WTC11 (cell line): ENCODE measurements around the gene ZNF3. TPM values are rescaled to one million over a fixed set of nuclear protein-coding genes. Genes with fewer than 3 reads are reported as not detected.

Experiments
- ATAC-seq: fragments of 200-7000 bp; cut with Tn5 transposase; 2 replicates; pipeline ENCODE4 v1.10.0; 2021; ENCODE audit warnings: mild to moderate bottlenecking, moderate library complexity
- CTCF ChIA-PET: fragments of 300-600 bp; sonication (Branson Sonifier 250); formaldehyde crosslinking; loops from one replicate; lab custom pipeline; 2021; ENCODE audit warnings: antibody characterized with exemption; lab: Charles Lee
- POLR2A ChIA-PET: fragments of 350-600 bp; sonication (Branson Sonifier 250); formaldehyde crosslinking; loops from one replicate; lab custom pipeline; 2021; ENCODE audit warnings: antibody characterized with exemption; lab: Charles Lee
- DNase-seq: peaks from one replicate; pipeline ENCODE4 v3.0.0; 2021; ENCODE audit warnings: low spot score
- H3K27ac Mint-ChIP-seq: 2 replicates; pipeline ENCODE4 v1.8.0; 2021; ENCODE audit warnings: mixed read lengths
- H3K27me3 Mint-ChIP-seq: 2 replicates; pipeline ENCODE4 v1.8.0; 2021; ENCODE audit warnings: low read depth, mild to moderate bottlenecking, moderate library complexity, mixed read lengths
- H3K36me3 Mint-ChIP-seq: 2 replicates; pipeline ENCODE4 v1.8.0; 2021; ENCODE audit warnings: mixed read lengths
- H3K4me1 Mint-ChIP-seq: 2 replicates; pipeline ENCODE4 v1.8.0; 2022; ENCODE audit warnings: mixed read lengths
- H3K4me3 Mint-ChIP-seq: 2 replicates; pipeline ENCODE4 v1.8.0; 2021; ENCODE audit warnings: mild to moderate bottlenecking, moderate library complexity, mixed read lengths
- H3K9me3 Mint-ChIP-seq: 2 replicates; pipeline ENCODE4 v1.8.0; 2021; ENCODE audit warnings: mixed read lengths
- ELF4 ChIP-seq: sonication (generic); formaldehyde crosslinking; IDR thresholded peaks from 2 replicates; pipeline ENCODE4 v1.8.1; 2022; ENCODE audit warnings: low read depth, mild to moderate bottlenecking, moderate library complexity, missing genetic modification reagents
- FOXP1 ChIP-seq: sonication (generic); formaldehyde crosslinking; IDR thresholded peaks from 2 replicates; pipeline ENCODE4 v1.8.0; 2022; ENCODE audit warnings: missing genetic modification reagents, mild to moderate bottlenecking, moderate library complexity, borderline replicate concordance
- HMGA2 ChIP-seq: fragments of 250-450 bp; sonication (Bioruptor Pico); IDR thresholded peaks from 2 replicates; pipeline ENCODE4 v1.4.0; 2021; ENCODE audit warnings: mild to moderate bottlenecking, moderate library complexity
- MXD4 ChIP-seq: fragments of 250-450 bp; sonication (Bioruptor Pico); IDR thresholded peaks from 2 replicates; pipeline ENCODE4 v1.8.0; 2021; ENCODE audit warnings: mild to moderate bottlenecking, moderate library complexity, borderline replicate concordance
- NR2C2 ChIP-seq: sonication (generic); formaldehyde crosslinking; IDR thresholded peaks from 2 replicates; pipeline ENCODE4 v1.8.0; 2022; ENCODE audit warnings: mild to moderate bottlenecking, missing genetic modification reagents
- OVOL2 ChIP-seq: fragments of 250-450 bp; sonication (Bioruptor Pico); IDR thresholded peaks from 2 replicates; pipeline ENCODE4 v1.9.0; 2021; ENCODE audit warnings: mild to moderate bottlenecking, borderline replicate concordance
- RELA ChIP-seq: sonication (generic); formaldehyde crosslinking; IDR thresholded peaks from 2 replicates; pipeline ENCODE4 v1.8.1; 2022; ENCODE audit warnings: missing genetic modification reagents, mild to moderate bottlenecking, borderline replicate concordance
- SP1 ChIP-seq: sonication (generic); formaldehyde crosslinking; conservative IDR thresholded peaks from 2 replicates; pipeline ENCODE4 v1.8.1; 2022; ENCODE audit warnings: missing genetic modification reagents
- ZNF219 ChIP-seq: sonication (generic); formaldehyde crosslinking; IDR thresholded peaks from 2 replicates; pipeline ENCODE4 v1.8.0; 2023; ENCODE audit warnings: missing genetic modification reagents, mild to moderate bottlenecking, borderline replicate concordance
- ZNF317 ChIP-seq: sonication (generic); formaldehyde crosslinking; IDR thresholded peaks from 2 replicates; pipeline ENCODE4 v1.8.1; 2023; ENCODE audit warnings: low read depth, mild to moderate bottlenecking, moderate library complexity, missing genetic modification reagents, borderline replicate concordance
- ZNF396 ChIP-seq: fragments of 250-450 bp; sonication (Bioruptor Pico); IDR thresholded peaks from 2 replicates; pipeline ENCODE4 v1.8.0; 2021; ENCODE audit warnings: mild to moderate bottlenecking, moderate library complexity, borderline replicate concordance
- total RNA-seq: library from RNA; stranded (reverse); gene quantifications from 3 replicates; pipeline ENCODE4 v1.2.3, GENCODE V29; 2021
- TF ChIP-seq, protein P1 (sequence below): fragments of 250-450 bp; sonication (Bioruptor Pico); IDR thresholded peaks from 2 replicates; pipeline ENCODE4 v1.9.0; 2021; ENCODE audit warnings: mild to moderate bottlenecking, borderline replicate concordance
- TF ChIP-seq, protein P2 (sequence below): sonication (generic); formaldehyde crosslinking; IDR thresholded peaks from 2 replicates; pipeline ENCODE4 v1.8.0; 2023; ENCODE audit warnings: mild to moderate bottlenecking, missing genetic modification reagents
- TF ChIP-seq, protein P3 (sequence below): fragments of 250-450 bp; sonication (Bioruptor Pico); IDR thresholded peaks from 2 replicates; pipeline ENCODE4 v1.9.0; 2021; ENCODE audit warnings: mild to moderate bottlenecking
- TF ChIP-seq, protein P4 (sequence below): sonication (generic); formaldehyde crosslinking; IDR thresholded peaks from 2 replicates; pipeline ENCODE4 v1.8.1; 2023; ENCODE audit warnings: mild to moderate bottlenecking, missing genetic modification reagents, moderate library complexity
- TF ChIP-seq, protein P5 (sequence below): sonication (generic); formaldehyde crosslinking; IDR thresholded peaks from 2 replicates; pipeline ENCODE4 v1.8.0; 2023; ENCODE audit warnings: missing genetic modification reagents
- TF ChIP-seq, protein P6 (sequence below): fragments of 250-450 bp; sonication (Bioruptor Pico); conservative IDR thresholded peaks from 2 replicates; pipeline ENCODE4 v1.9.0; 2021; ENCODE audit warnings: mild to moderate bottlenecking
- TF ChIP-seq, protein P7 (sequence below): sonication (generic); formaldehyde crosslinking; IDR thresholded peaks from 2 replicates; pipeline ENCODE4 v1.8.0; 2022; ENCODE audit warnings: mild to moderate bottlenecking, missing genetic modification reagents
- TF ChIP-seq, protein P8 (sequence below): fragments of 250-450 bp; sonication (Bioruptor Pico); IDR thresholded peaks from 2 replicates; pipeline ENCODE4 v1.8.0; 2021; ENCODE audit warnings: mild to moderate bottlenecking

Gene ZNF3
- total RNA-seq, 1 experiment from 2014 or later, result 48.3 TPM

DNA sequence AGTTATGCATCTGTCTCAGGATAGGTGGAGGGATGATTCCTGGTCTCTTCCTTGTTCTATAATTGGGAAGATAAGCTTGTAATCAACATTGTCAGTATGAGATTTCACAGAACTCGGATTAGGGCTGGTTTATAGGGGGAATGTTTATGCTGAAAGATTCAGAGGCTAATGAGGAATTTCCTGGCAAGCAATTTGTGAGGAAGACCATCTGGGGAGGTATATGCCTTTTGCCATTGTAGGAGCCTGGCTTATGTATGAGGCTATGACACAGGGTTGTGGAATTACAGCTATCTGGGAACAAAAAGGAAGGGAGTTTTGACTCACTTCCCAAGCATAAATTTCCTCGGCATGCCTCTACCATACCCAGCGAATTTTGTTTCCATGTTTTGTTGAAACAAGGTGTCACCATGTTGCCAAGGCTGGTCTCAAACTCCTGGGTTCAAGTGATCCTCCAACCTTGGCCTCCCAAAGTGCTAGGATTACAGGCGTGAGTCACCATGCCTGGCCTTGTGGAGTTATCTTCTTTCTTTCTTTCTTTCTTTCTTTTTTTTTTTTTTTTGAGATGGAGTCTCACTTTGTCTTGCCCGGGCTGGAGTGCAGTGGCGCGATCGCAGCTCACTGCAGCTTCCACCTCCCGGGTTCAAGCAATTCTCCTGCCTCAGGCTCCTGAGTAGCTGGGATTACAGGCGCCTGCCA, 5.7 kb upstream of the ZNF3 start:
- ChIA-PET POLR2A (interaction anchor here (0.6 to 6.2 kb wide), 2 partner anchors 14 to 51 kb away, joined by 3 to 41 read pairs; partner anchors contain the start of genes AP4M1 and MCM7), CTCF (no interaction called here)
- no peak for TF ChIP-seq ZNF219 (CRISPR knock-in tag)
- TF ChIP-seq, protein P1, sequence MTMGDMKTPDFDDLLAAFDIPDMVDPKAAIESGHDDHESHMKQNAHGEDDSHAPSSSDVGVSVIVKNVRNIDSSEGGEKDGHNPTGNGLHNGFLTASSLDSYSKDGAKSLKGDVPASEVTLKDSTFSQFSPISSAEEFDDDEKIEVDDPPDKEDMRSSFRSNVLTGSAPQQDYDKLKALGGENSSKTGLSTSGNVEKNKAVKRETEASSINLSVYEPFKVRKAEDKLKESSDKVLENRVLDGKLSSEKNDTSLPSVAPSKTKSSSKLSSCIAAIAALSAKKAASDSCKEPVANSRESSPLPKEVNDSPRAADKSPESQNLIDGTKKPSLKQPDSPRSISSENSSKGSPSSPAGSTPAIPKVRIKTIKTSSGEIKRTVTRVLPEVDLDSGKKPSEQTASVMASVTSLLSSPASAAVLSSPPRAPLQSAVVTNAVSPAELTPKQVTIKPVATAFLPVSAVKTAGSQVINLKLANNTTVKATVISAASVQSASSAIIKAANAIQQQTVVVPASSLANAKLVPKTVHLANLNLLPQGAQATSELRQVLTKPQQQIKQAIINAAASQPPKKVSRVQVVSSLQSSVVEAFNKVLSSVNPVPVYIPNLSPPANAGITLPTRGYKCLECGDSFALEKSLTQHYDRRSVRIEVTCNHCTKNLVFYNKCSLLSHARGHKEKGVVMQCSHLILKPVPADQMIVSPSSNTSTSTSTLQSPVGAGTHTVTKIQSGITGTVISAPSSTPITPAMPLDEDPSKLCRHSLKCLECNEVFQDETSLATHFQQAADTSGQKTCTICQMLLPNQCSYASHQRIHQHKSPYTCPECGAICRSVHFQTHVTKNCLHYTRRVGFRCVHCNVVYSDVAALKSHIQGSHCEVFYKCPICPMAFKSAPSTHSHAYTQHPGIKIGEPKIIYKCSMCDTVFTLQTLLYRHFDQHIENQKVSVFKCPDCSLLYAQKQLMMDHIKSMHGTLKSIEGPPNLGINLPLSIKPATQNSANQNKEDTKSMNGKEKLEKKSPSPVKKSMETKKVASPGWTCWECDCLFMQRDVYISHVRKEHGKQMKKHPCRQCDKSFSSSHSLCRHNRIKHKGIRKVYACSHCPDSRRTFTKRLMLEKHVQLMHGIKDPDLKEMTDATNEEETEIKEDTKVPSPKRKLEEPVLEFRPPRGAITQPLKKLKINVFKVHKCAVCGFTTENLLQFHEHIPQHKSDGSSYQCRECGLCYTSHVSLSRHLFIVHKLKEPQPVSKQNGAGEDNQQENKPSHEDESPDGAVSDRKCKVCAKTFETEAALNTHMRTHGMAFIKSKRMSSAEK (CRISPR knock-in tag), result no peak
- TF ChIP-seq, protein P2, sequence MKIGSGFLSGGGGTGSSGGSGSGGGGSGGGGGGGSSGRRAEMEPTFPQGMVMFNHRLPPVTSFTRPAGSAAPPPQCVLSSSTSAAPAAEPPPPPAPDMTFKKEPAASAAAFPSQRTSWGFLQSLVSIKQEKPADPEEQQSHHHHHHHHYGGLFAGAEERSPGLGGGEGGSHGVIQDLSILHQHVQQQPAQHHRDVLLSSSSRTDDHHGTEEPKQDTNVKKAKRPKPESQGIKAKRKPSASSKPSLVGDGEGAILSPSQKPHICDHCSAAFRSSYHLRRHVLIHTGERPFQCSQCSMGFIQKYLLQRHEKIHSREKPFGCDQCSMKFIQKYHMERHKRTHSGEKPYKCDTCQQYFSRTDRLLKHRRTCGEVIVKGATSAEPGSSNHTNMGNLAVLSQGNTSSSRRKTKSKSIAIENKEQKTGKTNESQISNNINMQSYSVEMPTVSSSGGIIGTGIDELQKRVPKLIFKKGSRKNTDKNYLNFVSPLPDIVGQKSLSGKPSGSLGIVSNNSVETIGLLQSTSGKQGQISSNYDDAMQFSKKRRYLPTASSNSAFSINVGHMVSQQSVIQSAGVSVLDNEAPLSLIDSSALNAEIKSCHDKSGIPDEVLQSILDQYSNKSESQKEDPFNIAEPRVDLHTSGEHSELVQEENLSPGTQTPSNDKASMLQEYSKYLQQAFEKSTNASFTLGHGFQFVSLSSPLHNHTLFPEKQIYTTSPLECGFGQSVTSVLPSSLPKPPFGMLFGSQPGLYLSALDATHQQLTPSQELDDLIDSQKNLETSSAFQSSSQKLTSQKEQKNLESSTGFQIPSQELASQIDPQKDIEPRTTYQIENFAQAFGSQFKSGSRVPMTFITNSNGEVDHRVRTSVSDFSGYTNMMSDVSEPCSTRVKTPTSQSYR (CRISPR knock-in tag), result no peak
- TF ChIP-seq HMGA2 (CRISPR knock-in tag), result no peak
- TF ChIP-seq, protein P3, sequence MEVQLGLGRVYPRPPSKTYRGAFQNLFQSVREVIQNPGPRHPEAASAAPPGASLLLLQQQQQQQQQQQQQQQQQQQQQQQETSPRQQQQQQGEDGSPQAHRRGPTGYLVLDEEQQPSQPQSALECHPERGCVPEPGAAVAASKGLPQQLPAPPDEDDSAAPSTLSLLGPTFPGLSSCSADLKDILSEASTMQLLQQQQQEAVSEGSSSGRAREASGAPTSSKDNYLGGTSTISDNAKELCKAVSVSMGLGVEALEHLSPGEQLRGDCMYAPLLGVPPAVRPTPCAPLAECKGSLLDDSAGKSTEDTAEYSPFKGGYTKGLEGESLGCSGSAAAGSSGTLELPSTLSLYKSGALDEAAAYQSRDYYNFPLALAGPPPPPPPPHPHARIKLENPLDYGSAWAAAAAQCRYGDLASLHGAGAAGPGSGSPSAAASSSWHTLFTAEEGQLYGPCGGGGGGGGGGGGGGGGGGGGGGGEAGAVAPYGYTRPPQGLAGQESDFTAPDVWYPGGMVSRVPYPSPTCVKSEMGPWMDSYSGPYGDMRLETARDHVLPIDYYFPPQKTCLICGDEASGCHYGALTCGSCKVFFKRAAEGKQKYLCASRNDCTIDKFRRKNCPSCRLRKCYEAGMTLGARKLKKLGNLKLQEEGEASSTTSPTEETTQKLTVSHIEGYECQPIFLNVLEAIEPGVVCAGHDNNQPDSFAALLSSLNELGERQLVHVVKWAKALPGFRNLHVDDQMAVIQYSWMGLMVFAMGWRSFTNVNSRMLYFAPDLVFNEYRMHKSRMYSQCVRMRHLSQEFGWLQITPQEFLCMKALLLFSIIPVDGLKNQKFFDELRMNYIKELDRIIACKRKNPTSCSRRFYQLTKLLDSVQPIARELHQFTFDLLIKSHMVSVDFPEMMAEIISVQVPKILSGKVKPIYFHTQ (CRISPR knock-in tag), result no peak
- TF ChIP-seq RELA (CRISPR knock-in tag), result no peak
- TF ChIP-seq, protein P4, sequence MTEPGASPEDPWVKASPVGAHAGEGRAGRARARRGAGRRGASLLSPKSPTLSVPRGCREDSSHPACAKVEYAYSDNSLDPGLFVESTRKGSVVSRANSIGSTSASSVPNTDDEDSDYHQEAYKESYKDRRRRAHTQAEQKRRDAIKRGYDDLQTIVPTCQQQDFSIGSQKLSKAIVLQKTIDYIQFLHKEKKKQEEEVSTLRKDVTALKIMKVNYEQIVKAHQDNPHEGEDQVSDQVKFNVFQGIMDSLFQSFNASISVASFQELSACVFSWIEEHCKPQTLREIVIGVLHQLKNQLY, result no peak
- no peak for TF ChIP-seq SP1
- TF ChIP-seq, protein P5, sequence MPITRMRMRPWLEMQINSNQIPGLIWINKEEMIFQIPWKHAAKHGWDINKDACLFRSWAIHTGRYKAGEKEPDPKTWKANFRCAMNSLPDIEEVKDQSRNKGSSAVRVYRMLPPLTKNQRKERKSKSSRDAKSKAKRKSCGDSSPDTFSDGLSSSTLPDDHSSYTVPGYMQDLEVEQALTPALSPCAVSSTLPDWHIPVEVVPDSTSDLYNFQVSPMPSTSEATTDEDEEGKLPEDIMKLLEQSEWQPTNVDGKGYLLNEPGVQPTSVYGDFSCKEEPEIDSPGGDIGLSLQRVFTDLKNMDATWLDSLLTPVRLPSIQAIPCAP (CRISPR knock-in tag), result no peak
- TF ChIP-seq, protein P6, sequence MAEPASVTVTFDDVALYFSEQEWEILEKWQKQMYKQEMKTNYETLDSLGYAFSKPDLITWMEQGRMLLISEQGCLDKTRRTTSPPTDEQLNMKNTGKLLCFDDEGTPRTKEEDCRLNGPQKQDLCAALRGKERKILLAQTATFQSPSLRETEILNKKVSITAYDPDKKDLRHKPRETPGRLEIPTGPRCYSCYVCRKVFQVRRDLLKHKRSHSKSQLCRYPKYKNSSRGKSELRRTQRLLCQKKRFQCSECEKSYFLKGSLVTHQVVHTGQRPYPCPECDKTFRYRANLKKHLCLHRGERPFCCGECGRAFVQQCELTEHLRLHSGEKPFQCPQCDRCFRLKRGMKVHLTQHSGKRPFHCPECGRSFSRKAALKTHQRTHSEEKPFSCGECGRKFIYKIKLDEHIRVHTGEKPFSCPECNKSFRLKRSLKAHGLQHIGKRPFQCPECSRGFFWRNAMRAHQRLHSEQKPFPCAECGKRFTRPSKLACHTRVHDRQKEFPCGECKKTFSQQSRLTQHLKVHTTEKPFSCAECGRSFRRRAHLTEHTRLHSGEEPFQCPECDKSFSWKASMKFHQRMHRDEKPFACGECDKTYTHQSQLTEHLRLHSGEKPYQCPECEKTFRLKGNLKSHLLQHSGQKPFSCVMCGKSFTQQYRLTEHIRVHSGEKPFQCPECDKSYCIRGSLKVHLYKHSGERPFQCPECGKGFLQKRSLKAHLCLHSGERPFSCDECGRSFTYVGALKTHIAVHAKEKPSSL (CRISPR knock-in tag), result no peak
- TF ChIP-seq MXD4 (CRISPR knock-in tag), result no peak
- TF ChIP-seq, protein P7, sequence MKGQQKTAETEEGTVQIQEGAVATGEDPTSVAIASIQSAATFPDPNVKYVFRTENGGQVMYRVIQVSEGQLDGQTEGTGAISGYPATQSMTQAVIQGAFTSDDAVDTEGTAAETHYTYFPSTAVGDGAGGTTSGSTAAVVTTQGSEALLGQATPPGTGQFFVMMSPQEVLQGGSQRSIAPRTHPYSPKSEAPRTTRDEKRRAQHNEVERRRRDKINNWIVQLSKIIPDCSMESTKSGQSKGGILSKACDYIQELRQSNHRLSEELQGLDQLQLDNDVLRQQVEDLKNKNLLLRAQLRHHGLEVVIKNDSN (CRISPR knock-in tag), result no peak
- TF ChIP-seq ZNF396, result no peak
- TF ChIP-seq FOXP1 (CRISPR knock-in tag), result no peak
- TF ChIP-seq ELF4 (CRISPR knock-in tag), result no peak
- TF ChIP-seq ZNF317 (CRISPR knock-in tag), result no peak
- no peak for TF ChIP-seq NR2C2 (CRISPR knock-in tag)
- TF ChIP-seq, protein P8, sequence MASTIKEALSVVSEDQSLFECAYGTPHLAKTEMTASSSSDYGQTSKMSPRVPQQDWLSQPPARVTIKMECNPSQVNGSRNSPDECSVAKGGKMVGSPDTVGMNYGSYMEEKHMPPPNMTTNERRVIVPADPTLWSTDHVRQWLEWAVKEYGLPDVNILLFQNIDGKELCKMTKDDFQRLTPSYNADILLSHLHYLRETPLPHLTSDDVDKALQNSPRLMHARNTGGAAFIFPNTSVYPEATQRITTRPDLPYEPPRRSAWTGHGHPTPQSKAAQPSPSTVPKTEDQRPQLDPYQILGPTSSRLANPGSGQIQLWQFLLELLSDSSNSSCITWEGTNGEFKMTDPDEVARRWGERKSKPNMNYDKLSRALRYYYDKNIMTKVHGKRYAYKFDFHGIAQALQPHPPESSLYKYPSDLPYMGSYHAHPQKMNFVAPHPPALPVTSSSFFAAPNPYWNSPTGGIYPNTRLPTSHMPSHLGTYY (CRISPR knock-in tag), result no peak
- no peak for TF ChIP-seq OVOL2 (CRISPR knock-in tag)
- no peak for ATAC-seq
- no peak overlapping the region; the same call in 1 of the 2 replicates for H3K4me3 Mint-ChIP-seq
- H3K4me1 Mint-ChIP-seq, result peaks cover 21% of the 10 kb centered on the region
- no peak for DNase-seq
- H3K9me3 Mint-ChIP-seq, result no peaks in the 10 kb centered on the region
- H3K27ac Mint-ChIP-seq, result no peak overlapping the region; the same call in 1 of the 2 replicates
- peaks cover 20% of the 10 kb centered on the region for H3K36me3 Mint-ChIP-seq
- no peaks in the 10 kb centered on the region; the same call in 1 of the 2 replicates for H3K27me3 Mint-ChIP-seq
